GM18519 (cell line): Measurements from ENCODE around the gene ANKS1A.
"Not testable (repeated sequence)": the region's sequence is repeated elsewhere in the genome, so short reads cannot be mapped to it uniquely, and the experiment has no call there.

Experiments
- ATAC-seq: cut with Tn5 transposase; IDR thresholded peaks from one replicate; pipeline ENCODE4 v1.9.1; 2021; ENCODE audit warnings: mild to moderate bottlenecking, moderate library complexity; ENCODE audit not compliant: unreplicated experiment, low FRiP score

The ANKS1A gene

DNA sequence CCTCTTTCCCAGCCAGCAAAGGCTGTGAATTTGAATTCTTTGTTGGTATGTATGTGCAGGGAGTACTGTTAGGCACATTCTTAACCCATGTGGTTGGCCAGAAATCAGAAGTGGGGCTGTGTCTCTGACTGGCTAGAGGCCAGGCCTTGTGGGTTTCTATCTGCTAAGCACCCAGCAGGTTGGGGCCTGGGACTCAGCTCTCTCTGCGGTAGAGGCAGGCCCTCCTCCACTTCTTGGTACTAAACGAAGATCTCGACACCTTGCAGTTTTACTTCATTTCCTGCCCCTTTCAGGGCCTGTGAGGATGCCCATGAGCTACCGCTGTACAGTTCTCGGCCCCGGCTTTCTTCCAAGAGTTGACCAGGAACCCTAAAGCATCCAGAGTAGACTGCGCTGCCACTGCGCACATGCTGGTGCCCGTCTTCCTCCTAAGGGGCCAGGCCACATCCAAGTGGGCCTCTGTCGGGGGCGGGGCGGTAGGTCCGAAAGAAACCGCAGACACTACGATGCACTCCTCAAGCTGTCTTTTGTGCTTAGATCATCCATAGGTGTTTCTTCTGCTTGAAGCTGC, 201.0 kb downstream of the ANKS1A start:
- no peak for ATAC-seq

DNA sequence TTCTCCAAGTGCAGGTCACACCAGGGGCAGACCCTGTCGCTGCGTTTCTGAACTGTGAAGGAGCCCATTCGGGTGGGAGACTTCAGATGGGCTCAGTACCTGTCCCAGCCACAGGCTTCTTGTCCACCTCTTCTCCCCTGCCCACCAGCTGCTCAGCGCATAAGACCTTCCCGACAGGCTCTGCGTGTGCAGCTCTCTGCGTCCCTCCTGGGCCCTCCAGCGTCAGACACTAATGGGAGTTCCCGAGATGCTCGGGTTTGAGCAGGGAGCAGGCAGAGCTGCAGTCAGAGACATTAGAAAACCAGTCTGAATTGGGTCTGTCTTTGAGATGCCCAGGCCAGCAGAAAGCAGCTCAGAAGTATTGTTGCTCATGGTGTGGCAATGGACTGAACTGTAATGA, 201.7 kb downstream of the ANKS1A start:
- no peak for ATAC-seq

DNA sequence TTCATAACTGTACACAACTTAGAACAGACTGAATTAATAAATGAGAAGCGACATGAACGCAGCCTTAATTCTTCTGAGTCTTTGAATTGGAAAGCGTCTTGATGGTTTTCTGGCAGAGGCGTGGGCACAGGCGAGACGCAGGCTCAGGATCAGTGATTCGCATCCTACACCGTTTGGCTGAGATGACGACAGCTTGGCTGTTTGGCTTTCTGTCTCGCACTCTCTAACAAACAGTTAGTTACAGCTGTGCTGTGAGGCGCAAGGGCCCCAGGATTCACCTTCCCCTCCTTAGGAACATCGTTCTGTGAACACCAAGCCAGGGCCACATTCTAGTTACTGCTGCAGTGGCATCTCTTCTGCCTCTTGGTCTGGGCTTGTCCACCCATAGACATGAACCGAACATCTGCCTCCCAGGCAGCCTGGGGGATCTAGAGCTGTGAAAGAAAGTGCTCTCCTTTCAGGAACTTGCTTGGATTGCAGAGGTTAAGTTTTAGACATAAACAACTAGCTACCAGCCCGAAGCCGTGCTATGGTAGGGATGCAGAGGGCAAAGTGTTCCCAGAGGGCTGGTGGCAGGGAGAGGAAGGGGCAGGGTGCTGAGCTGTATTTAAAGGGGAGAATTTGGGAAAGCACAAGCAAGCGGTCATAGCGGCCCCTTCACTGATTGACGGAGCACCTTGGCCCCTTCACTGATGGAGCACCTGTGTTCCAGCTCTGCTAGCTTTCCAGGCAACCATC, 202.5 kb downstream of the ANKS1A start:
- no peak for ATAC-seq

DNA sequence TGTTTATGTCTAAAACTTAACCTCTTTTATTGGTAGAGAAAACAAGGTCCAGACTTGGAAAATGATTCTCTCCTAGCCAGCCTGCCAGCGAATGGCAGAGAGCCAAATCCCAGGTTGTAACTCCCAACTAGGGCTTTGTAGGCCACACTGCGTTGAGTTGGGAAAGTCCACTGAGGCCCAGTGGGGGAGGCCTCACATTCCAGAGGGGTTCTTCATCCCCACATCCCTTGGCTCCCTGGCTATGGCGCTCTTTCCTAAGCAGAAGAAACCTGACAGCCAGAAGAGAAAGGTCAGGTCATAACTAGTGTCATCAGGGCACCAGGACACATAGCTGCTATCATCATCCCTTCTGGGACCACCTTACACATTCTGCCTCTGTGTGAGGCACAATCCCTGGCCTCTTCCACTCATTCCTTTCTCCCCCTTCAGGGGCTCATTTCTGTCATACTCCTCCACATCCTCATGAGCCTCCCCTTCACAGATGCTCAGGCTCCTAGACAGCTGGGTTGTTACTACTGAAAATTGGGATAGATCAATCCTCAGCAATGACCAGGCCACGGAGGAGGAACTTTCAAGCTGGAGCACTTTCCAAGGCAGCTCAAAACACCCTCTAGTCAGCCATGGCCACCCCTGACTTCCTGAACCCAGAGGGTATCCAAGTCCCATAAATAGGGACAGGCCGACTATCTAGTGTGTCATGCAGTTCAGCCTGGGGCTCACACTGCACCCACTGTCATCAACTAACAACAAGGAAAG, 203.5 kb downstream of the ANKS1A start:
- ATAC-seq = no peak

DNA sequence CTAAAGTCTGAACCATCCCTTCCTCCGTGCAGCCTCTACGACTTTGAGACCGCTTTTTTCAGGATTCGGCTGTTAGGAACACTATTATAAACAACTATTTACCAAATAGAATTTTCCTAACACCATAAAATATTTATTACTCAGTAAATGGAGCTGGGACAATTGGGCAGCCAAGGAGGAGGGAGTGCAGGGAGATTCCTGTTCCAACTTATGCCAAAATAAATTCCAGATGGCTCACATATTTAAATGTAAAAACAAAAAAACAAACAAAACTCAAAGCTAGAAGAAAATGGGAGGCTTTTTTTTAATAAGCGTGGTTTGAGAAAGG, 204.0 kb downstream of the ANKS1A start:
- ATAC-seq = no peak

DNA sequence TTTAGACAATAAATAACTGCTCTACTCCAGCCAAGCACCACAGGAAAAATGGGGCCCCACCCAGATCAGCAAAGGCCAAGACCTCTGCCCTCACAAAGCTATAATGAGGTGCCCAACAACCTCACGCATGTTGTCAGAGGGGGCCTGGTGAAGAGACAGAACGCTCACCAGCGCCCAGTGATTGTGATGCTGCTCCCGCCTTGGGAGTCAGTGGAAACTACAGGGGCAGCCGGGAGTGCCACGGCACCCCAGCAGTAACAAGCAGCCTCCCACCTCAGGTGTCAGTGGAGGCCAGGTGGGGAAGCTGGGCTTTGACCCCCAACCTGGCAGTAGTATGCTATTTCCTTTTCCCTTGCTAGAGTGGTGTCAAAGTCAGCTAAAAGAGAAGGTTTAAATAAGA, 204.7 kb downstream of the ANKS1A start:
- no peak for ATAC-seq

DNA sequence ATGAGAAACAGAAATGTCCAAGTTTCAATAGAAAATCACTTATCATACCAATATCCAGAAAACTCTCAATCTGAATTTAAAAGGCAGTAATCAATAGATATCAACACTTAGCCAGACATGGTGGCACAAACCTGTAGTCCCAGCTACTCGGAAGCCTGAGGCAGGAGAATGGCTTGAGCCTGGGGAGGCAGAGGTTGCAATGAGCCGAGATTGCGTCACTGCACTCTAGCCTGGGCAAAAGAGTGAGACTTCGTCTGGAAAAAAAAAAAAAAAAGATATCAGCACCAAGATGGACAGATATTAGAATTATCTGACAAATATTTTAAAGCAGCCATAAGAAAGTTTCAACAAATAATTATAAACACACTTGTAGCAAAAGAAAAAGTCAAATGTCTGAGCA, 205.1 kb downstream of the ANKS1A start:
- no peak for ATAC-seq

DNA sequence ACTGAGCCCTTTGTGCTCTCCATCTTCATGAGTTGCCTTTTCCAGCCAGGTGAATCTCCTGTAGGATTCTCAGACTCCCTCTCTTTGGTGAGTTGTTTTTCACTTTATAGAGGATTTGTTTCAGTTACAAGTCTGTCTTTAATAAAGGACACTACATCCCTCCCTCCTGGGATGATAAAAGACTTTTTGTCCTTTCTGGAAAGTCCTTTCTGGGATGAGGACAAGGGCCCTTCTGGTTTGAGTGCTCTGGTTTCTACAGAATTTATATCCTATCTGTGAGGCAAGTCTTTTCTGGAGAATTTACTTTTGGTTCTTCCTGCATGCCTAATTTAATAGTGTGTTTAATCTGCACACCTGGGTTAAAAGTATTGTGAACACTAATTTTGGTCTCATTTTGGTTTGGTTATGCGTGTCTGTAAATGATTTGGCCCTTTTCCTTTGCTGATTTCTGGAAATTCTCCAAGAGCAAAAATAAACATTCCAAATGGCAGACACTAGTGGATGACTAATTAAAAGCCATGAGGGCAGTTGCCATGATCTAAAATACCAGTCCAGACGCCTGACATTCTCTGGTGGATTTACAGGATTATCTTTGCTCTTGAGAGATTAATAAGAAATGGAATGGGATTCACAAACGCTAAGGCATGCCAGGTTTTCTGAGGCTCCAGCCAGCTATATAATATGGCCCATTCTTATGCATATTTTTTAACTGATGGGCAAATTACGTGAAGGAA, 207.2 kb downstream of the ANKS1A start:
- ATAC-seq = no peak

DNA sequence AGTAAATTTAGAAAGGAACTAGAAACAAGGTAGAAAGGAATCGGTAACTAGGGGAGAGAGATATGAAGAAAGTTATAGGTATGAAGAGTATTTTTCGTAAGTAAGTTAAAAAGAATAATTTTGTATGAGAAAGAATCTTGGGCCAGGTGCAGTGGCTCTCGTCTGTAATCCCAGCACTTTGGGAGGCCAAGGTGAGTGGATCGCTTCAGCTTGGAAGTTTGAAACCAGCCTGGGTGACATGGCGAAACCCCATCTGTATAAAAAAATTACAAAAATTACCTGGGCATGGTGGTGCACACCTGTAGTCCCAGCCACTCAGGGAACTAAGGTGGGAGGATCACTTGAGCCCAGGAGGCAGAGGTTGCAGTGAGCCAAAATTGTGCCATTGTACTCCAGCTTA, 210.1 kb downstream of the ANKS1A start:
- ATAC-seq = no peak

DNA sequence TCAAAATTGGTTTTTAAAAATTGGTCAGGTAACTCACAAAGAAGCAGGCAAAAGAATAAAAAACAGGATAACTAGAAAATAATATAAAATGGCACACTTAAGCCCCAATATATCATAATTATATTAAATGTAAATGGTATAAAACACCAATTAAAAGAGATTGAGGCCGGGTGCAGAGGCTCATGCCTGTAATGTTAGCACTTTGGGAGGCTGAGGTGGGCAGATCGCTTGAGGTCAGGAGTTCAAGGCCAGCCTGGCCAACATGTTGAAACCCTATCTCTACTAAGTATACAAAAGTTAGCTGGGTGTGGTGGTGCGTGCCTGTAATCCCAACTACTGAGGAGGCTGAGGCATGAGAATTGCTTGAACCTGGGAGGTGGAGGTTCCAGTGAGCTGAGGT, 216.0 kb downstream of the ANKS1A start:
- no peak for ATAC-seq

DNA sequence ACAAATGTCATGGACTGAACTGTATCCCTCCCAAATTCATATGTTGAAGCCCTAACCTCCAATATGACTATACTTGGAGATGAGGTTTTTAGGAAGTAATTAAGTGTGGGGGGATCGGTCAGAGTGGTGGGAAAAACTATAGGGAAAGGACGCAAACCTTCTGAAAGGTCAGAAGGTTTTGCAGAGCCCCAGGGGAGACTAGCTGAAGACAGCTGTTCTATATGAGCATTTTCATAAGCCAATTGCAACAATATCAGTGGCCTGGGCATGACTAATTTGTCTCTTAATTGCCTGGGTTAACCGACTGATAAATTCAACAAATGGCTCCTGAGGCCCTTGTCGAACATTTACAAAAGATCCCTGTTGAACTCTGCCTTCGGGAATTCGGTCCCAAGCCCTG, 217.0 kb downstream of the ANKS1A start:
- ATAC-seq = not testable (repeated sequence)

DNA sequence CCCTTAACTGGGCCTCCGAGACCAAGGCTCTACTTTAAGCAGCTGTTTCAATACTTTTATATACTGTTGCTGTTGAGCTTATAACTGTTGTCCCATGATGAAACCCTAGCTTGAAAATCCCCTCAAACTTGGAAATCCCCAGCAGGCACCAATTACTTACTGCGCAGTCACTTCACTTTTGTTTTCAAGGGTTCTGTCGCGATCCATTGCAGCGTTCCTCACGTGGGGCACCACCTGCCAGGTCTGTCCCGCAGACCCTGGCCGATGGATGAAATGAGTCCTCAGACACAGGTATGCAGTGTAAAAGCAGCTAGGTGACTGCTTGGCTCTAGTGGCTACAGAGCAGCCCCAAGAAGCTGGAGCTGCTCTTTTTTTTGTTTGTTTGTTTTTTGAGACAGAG, 218.2 kb downstream of the ANKS1A start:
- ATAC-seq = not testable (repeated sequence)

DNA sequence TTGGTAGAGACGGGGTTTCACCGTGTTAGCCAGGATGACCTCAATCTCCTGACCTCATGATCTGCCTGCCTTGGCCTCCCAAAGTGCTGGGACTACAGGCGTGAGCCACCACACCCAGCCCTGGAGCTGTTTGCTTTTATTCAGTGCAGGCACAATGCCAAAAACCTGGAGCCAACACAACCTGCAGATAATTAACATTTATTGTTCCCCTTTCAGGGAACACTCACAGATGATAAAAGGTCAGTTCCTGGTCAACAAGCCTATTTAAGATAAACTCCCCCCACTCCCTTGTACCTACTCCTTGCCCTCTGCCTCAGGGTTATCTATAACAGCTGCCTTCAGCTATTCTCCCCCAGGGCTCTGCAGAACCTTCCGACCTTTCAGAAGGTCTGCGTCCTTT, 218.7 kb downstream of the ANKS1A start:
- not testable (repeated sequence) for ATAC-seq

DNA sequence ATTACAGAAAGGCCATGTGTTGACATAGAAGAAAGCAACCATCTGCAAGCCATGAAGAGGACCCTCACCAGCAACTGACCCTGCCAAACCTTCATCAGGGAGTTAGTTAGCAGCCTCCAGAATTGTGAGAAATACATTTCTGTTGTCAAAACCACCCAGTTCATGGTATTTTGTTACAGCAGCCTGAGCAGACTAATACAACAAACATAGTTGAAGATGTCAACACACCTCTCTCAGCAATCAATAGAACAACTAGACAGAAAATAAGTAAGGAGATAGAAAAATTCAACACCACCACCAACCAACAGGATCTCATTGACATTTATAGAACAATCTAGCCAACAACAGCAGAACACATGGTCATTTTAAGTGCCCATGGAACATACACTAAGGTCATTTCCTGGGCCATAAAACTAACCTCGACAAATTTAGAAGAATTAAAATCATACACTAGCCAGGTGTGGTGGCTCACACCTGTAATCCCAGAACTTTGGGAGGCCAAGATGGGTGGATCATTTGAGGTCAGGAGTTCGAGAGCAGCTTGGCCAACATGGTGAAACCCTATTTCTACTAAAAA, 219.3 kb downstream of the ANKS1A start:
- no peak for ATAC-seq

DNA sequence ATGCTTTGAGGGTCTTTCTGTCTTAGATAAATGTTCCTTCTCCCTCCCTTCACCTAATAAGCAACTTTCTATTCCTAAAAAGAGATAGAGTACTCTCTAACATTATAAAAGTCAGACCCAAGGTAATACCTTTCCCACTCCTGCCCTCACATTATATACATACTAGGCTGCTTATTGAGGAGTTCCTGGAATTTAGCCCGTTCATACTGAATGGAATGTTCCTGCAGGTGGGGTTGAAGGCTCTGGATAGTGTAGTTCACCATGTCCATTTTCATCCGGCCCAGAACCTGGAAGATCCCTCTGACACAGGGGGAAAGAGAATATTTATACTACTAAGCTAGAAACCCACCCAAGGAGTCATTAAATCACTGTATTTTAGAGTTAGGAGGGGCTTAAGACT, 231.7 kb downstream of the ANKS1A start:
- no peak for ATAC-seq

DNA sequence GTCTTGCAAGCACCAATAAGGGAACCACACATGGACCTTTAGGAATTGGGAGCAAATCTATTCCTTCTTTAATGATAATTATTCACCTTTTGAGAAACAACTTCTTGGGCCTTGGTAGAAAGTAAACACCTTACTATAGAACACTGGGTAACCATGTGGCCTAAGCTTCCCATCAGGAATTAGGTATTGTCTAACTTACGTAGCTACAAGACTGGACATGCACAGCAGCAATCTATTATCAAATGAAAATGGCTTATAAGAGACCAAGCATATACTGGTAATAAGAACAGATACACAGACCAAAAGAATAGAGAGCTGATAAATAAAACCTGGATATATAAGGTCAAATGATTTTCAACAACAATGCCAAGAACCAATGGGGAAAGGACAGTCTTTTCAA, 235.3 kb downstream of the ANKS1A start:
- ATAC-seq = no peak

DNA sequence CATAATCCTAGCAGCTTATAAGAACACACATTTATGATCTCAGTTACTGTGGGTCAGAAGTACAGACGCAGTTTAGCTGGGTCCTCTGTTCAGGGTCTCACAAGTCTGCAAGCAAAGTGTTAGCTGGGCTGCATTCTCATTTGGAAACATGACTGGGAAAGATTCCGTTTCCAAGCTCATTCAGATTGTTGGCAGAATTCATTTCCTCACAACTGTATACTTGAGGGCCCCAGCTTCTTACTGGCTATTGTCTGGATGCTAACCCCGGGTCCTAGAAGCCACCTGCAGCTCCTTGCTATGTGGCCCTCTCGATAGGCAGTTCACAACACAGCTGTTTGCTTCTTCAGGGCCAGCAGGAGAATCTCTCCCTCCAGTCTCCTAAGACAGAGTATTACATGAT, 239.0 kb downstream of the ANKS1A start:
- no peak for ATAC-seq

DNA sequence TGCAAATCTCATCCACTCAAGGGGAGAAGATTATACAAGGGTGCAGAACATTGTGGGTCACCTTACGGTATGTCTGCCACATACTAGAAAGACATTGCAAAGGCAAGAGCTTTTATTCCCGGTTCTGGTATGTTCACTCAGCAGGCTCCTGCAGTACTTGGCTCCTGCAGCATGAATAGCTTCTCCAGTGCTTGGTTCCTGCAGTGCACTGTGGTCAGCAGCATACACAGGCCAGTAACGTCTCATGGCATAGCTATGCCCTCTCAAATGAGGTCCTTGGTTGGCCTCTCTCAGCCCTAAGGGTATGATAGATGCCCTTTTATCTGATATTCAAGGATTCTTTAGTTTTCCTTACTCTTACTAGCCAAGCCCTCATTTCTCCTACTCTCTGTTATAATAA, 239.4 kb downstream of the ANKS1A start:
- ATAC-seq = no peak

DNA sequence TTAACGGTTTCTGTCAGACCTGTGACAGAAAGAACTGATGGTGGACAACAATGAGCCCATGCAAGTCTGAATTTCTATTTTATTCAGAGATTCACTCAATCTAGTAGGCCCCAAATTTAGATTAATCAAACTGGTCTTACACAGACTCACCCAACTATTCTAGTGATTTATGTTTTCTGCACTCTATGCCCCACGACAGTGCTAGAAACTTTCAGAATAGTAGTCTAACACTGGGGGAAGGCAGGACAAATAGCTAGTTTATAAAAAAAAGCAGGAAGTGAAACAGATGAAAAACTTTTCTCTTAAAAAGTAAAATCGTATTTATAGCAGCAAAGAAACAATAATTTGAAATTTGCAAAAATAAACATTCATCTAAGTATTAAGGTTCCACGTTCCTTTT, 247.1 kb downstream of the ANKS1A start:
- no peak for ATAC-seq

DNA sequence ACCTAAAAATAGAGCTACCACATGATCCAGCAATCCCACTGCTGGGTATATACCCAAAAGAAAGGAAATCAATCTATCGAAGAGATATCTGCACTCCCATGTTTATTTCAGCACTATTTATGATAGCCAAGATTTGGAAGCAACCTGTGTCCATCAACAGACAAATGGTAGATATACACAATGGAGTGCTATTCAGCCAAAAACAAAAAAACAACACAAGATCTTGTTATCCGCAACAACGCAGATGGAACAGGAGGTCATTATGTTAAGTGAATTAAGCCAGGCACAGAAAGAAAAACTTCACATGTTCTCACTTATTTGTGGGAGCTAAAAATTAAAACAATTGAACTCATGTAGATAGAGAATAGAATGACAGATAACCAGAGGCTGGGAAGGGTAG, 249.1 kb downstream of the ANKS1A start:
- not testable (repeated sequence) for ATAC-seq

DNA sequence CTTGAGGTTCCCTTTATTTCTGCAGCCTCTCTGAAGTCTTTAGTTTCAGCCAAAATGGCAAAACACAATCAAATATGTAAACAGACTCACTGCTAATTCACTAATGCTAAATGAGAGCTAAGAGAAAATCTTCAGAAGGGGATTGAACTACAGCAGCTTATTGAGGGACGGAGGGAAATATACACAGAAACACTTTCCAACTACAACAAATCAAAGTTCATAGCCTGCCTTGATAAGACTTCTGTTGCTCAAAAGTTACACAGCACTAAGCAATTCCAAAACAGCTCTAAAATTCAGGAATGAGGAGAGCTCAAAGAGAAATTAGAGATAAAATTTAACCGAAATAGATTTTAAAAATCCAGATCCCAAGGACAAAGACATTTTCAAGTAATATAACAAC, 250.4 kb downstream of the ANKS1A start:
- ATAC-seq = no peak
